ENCODE measurements around the gene HOXB8. TPM values are rescaled to one million over a fixed set of nuclear protein-coding genes. Genes with fewer than 3 reads are reported as not detected.

The HOXB8 gene
- polyA plus RNA-seq, 1 donor from 2014 or later = not detected

- H2AFZ ChIP-seq (ENCODE audit: low read depth, low read length) = no peak within 1 kb of the TSS
- H3K27ac ChIP-seq (ENCODE audit: low read length) = no peak within 1 kb of the TSS
- H3K79me2 ChIP-seq (replicated peaks; ENCODE audit: insufficient read depth, low read length) = no peaks in the 10 kb centered on the region
- H3K4me2 ChIP-seq (ENCODE audit: low read length) = no peak within 1 kb of the TSS
- no peak within 1 kb of the TSS for H3K4me3 ChIP-seq (ENCODE audit: low read length)
- TF ChIP-seq RAD21 (conservative IDR thresholded peaks at IDR 0.05) (no peak), SMC3 (conservative IDR thresholded peaks at IDR 0.05; ENCODE audit: poor library complexity) (no peak), EZH2 (IDR thresholded peaks at IDR 0.05; ENCODE audit: borderline replicate concordance, insufficient read depth, low read length, poor library complexity, severe bottlenecking) (peak; percentile 98)
- peaks cover 8% of the 10 kb centered on the region for H3K9me3 ChIP-seq (ENCODE audit: low read length)
- H3K27me3 ChIP-seq (ENCODE audit: insufficient read depth, low read depth, low read length) = peaks cover 99% of the 10 kb centered on the region
- no peaks in the 10 kb centered on the region for H3K36me3 ChIP-seq (ENCODE audit: insufficient read depth, low read length)
- H4K20me1 ChIP-seq (ENCODE audit: insufficient read depth) = no peaks in the 10 kb centered on the region
- H3F3A ChIP-seq (ENCODE audit: insufficient read depth, low read length, poor library complexity, severe bottlenecking) = no peaks in the 10 kb centered on the region
- H3K9ac ChIP-seq (ENCODE audit: low read length) = no peak within 1 kb of the TSS
- no peaks in the 10 kb centered on the region for H3K9me2 ChIP-seq (ENCODE audit: insufficient read depth, low read length)
These were observed 4.5 kb downstream of the HOXB8 start, which contains the start of gene HOXB7 for GRCh38 chr17:48610282-48611211. HOXB7 (minus strand) TSS chr17:48611017; CDS start chr17:48610918, 99 bp downstream.

DNA sequence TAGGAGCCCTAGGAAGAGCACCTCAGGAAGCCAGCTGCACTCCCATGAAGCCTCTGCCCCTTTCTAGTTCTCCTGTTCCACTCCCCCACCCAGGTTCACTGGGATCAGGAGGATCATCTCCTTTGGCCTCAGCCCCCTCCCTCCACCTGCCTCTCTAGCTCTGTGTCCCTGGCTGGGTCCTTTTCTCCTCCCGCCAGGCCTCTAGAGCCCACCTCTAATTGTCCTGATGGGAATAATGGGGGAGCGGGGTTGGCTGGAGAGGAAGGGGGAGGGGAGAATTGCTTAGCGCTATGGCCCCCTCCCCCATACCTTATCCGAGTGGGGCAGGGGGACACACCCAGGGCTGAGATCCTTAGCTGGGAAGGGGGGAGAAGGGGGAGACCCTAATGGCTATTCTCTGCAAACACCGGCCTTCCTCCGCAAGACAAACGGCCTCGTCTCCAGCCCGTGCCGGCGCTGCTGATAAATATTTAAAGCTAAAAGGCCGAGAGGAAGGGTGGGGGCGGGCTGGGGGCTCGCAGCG is 5.3 kb downstream of the HOXB8 start:
- Histone ChIP-seq H3K27me3 (ENCODE audit: insufficient read depth, low read depth, low read length) (peaks cover 99% of the 10 kb centered on the region), H3K4me2 (ENCODE audit: low read length) (no peak overlapping the region), H3K4me3 (ENCODE audit: low read length) (no peak overlapping the region), H3F3A (ENCODE audit: insufficient read depth, low read length, poor library complexity, severe bottlenecking) (no peaks in the 10 kb centered on the region), H4K20me1 (ENCODE audit: insufficient read depth) (no peaks in the 10 kb centered on the region), H3K9me2 (ENCODE audit: insufficient read depth, low read length) (no peaks in the 10 kb centered on the region), H3K9me3 (ENCODE audit: low read length) (peaks cover 9% of the 10 kb centered on the region), H3K79me2 (replicated peaks; ENCODE audit: insufficient read depth, low read length) (no peaks in the 10 kb centered on the region), H3K27ac (ENCODE audit: low read length) (no peak overlapping the region), H3K9ac (ENCODE audit: low read length) (no peak overlapping the region), H3K36me3 (ENCODE audit: insufficient read depth, low read length) (no peaks in the 10 kb centered on the region), H2AFZ (ENCODE audit: low read depth, low read length) (no peak overlapping the region)
- TF ChIP-seq MXI1 (conservative IDR thresholded peaks at IDR 0.05; ENCODE audit: poor library complexity, severe bottlenecking) (no peak), POLR2AphosphoS5 (IDR thresholded peaks at IDR 0.05) (no peak), EP300 (conservative IDR thresholded peaks at IDR 0.05; ENCODE audit: poor library complexity, severe bottlenecking) (no peak), CTCF (IDR thresholded peaks at IDR 0.05; ENCODE audit: poor library complexity, severe bottlenecking) (no peak), SMC3 (conservative IDR thresholded peaks at IDR 0.05; ENCODE audit: poor library complexity) (no peak), REST (IDR thresholded peaks at IDR 0.05; ENCODE audit: borderline replicate concordance) (no peak), EZH2 (IDR thresholded peaks at IDR 0.05; ENCODE audit: borderline replicate concordance, insufficient read depth, low read length, poor library complexity, severe bottlenecking) (no peak), RAD21 (conservative IDR thresholded peaks at IDR 0.05) (no peak), TAF1 (IDR thresholded peaks at IDR 0.05; ENCODE audit: low read depth) (no peak)

Measured in neural cell (in vitro differentiated cells).